GM21723 (cell line): ENCODE data around the gene PRIM2.
"Not testable (repeated sequence)": the region's sequence is repeated elsewhere in the genome, so short reads cannot be mapped to it uniquely, and the experiment has no call there.

Experiments
- ATAC-seq: cut with Tn5 transposase; IDR thresholded peaks from one replicate; pipeline ENCODE4 v1.9.1; 2021; ENCODE audit warnings: mild to moderate bottlenecking, moderate library complexity; ENCODE audit not compliant: unreplicated experiment

PRIM2 gene

GRCh38 chr6:57577023-57577422 lies 259.6 kb downstream of the PRIM2 start:
- ATAC-seq: not testable (repeated sequence)

DNA sequence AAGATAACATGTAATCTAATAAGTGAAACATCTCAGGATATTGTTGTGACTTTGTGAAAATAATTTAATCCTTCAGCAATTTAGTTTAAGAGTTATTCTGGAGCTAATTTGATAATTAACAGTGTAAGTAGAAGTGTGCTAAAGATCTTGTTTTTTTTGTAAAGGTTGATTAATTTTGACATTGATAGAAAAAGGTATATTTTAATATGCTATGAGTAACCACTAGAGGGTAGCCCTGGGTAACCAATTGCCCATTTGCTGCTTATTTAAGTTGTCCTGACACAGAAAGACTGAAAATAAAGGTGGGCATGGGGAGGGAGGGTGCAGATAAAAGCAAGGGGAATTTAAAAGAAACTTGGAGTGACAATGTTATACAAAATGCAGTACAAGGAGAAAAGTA lies 262.1 kb downstream of the PRIM2 start:
- peak; percentile 71 for ATAC-seq

DNA sequence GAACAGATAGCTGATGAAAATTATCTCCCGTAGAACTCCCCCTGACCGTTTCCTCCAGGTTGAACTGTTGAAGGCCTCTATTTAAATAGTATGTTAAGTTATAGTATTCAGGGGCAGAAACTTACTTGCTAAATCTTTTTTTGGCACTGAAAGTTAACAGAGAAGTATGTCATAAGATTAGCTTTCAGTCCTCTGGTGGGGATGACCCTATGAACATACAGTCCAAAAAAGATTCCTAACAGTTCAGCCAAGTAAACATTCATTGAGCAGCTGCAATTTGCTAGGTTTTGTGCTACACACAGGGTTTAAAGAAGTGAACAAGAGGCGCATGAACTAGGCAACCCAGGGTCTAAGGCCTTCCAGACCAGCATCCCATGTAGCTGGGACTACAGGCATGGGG lies 264.2 kb downstream of the PRIM2 start:
- ATAC-seq: not testable (repeated sequence)

DNA sequence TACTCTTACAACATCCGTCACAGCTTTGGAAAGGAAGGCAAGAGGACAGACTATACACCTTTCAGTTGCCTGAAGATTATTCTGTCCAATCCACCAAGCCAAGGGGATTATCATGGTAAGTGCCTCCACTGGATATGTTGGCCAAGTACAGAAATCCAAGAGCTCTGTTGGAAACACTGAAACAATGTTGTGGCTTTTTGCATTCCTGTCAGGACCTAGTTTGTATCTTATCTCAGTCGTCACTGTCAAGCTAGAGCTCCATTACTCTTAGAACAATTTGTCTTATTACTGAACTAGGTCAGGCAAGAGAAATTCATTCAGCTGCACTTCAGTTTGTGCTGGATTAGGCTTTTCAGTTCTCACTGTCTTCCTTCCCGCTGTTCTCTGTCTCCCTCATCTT lies 283.7 kb downstream of the PRIM2 start:
- not testable (repeated sequence) for ATAC-seq

GRCh38 chr6:57605303-57605702 lies 287.9 kb downstream of the PRIM2 start:
- ATAC-seq: not testable (repeated sequence)

DNA sequence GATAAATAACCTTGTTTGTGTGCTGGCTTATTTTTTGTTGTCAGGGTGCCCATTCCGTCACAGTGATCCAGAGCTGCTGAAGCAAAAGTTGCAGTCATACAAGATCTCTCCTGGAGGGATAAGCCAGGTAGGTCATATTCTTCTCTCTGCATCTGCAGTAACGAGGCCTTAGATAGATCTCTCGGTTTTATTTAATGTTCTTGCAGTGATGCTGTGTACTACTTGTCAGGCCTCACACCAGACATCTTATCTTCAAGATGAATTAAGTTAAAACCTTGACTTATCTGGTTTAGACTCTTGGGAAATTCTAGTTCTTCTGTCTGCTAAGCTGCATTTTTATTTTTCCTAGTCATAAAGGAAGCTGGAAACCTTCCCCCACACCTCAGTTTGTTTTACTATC lies 288.9 kb downstream of the PRIM2 start:
- ATAC-seq: not testable (repeated sequence)

DNA sequence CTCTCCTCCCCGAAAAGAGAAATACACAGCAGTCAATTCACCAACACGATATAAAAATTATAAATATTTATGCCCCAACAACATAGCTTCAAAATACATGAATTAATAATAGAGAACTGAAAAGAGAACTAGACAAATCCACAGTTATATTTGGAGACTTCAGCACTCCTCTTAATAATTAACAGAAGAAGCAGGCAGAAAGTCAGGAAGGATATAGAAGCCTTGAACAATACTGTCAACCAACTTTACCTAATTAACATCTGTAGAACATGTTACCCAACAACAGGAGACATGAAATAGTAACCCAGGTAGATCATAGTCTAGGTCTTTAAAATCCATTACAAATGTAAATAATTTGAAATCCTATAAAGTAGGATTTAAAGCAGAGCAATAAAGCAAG lies 293.2 kb downstream of the PRIM2 start:
- ATAC-seq: not testable (repeated sequence)

GRCh38 chr6:57618959-57619358 lies 301.5 kb downstream of the PRIM2 start:
- not testable (repeated sequence) for ATAC-seq

GRCh38 chr6:57631773-57632172 lies 314.3 kb downstream of the PRIM2 start:
- not testable (repeated sequence) for ATAC-seq

GRCh38 chr6:57658526-57658925 lies 341.1 kb downstream of the PRIM2 start:
- not testable (repeated sequence) for ATAC-seq

- ATAC-seq: not testable (repeated sequence)
These were observed 342.4 kb downstream of the PRIM2 start for GRCh38 chr6:57659794-57660193.

DNA sequence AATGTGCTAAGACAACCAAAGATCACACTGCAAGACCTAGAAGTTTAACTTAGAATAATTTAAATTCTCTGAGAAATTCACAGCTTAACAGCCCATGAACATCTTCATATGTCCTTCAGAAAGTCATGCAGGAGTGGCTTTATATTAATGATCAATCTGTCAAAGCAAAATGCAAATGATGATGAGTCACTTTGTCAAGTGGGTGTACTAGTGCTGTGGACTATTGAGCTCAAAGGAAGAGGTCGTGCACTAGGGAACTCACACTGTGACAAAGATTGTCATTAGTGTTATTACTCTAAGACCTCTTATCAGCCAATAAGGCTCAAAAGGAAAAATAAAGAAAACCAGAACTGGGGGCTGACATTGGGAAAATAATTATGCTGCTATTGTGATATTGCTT lies 343.5 kb downstream of the PRIM2 start:
- ATAC-seq: not testable (repeated sequence)

GRCh38 chr6:57668108-57668507 lies 350.7 kb downstream of the PRIM2 start:
- not testable (repeated sequence) for ATAC-seq

- ATAC-seq: not testable (repeated sequence)
These were observed 353.8 kb downstream of the PRIM2 start for GRCh38 chr6:57671237-57671636.

- not testable (repeated sequence) for ATAC-seq
These were observed 354.7 kb downstream of the PRIM2 start for GRCh38 chr6:57671937-57672627.

DNA sequence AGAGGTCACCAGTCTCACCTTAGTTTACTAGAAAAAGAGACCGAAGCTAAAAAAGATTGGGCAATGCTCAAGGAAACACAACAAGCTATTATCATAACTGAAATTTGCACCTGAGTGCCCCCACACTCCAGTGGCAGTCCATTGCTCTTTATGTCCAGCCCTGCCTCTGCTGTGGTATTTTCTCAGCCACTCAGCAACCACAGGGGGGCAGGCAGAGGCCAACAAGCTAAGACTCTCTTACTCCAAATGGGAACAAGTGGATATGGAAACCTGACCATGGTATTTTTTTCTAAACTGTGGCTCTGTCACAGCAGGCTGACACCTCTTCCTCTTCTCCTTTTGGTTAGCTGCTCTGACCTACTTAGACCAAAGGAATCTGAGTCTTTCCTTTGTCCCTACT lies 355.9 kb downstream of the PRIM2 start:
- not testable (repeated sequence) for ATAC-seq

DNA sequence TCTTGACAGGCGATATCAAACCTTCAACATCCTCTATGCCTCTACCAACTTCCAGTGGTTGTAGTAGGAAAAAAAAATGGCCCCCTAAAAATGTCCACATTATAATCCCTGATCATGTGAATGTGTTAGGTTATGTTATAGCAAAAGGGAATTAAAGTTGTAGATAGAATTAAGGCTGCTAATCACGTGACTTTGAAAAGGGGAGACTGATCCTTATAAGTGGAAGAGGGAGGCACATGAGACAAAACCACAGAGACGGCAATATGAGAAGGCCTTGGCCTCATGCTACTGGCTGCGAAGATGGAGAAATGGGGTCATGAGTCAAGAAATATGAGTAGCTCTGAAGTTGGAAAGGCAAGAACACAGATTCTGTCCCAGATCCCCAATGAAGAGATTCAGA lies 358.0 kb downstream of the PRIM2 start:
- ATAC-seq: not testable (repeated sequence)

DNA sequence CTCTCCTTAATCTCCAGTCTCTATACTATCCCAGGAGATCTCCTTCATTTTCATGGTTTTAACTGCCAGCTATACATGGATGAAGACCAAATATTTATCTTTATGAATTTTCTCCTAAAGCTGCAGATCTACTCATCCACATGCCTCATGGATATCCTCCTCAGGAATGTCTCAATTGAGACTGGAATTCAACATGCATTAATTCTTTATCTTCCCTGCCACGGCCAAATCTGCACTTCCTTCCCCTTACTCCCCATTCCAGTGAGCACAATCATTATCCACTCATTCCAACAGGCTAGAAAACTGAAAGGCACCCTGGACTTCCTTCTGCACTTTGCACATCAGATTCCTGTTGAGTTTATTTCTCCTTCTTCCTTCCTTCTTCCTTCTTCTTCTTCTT lies 379.0 kb downstream of the PRIM2 start:
- not testable (repeated sequence) for ATAC-seq
